ENCODE data around the gene ERP29.
A peak's percentile ranks its signal among the peaks of the same experiment; 100 is the strongest.
"Not testable (repeated sequence)": the region's sequence is repeated elsewhere in the genome, so short reads cannot be mapped to it uniquely, and the experiment has no call there.

The ERP29 gene

DNA sequence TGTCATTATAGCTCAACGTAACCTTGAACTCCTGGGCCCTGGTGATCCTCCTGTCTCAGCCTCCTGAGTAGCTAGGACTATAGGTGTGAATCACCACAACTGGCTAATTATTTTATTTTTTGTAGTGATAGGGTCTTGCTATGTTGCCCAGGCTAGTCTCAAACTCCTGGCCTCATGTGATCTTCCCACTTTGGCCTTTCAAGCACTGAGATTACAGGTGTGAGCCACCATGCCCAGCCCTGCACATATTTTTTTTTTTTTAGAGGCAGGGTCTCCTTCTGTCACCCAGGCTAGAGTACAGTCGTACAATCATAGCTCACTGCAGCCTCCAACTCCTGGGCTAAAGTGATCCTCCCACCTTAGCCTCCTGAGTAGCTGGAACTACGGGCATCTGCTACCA is 9.2 kb upstream of the ERP29 start:
- DNase-seq, result no peak

DNA sequence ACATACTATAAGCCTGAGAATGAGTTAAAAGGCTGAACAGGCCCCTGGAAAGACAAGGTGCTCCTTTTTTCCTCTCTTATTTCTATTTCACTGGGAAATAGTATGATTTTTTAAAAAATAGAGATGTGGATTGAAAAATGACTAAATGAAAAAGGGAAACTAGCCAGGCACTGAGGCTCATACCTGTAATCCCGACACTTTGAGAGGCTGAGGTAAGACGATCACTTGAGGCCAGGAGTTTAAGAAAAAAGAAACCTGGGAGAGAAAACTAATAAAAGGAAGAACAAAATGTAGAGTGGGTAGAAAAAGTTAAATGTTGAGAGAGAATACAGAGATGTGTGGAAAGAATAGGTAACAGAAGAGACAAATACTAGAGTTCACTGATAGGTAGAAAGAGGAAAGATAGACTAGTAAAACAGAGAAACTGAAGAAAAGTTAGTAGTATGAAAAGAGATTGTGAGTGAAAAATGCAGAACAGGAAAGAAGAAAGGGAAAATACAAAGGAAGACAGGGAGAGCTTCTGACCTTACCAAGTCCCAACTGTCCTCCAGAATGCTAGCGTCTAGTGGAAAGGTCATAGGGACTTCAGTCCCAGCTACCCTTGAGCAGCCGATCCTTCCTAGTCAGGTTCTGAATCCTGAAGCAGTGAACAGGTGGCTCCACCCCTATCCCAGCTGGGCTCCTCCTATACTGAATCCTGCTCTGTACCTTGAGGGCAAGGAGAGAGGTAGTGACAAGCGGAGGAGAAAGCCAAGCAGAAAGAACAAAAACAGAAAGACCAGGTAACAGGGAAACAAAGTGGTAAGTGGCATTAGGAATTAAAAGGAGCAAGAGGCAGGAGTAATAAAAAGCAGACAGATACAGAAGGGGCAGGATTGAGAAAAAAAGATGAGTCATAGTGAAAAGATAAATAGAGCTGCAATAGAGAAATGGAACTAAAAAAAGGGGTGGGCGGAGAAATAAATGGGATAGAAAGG is 7.5 kb upstream of the ERP29 start:
- no peak for DNase-seq

DNA sequence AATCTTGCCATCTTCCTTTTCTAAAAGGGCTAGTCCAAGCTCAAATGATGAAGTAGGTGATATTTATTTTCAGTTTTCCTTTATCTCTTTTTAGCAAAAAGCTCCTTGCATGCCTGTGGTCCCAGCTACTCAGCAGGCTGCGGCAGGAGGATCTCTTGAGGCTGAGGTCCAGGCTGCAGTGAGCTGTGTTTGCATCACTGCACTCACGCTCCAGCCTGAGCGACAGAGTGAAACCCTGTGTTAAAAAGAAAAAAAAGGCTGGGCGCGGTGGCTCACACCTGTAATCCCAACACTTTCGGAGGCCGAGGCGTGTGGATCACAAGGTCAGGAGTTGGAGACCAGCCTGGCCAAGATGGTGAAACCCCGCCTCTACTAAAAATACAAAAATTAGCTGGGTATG is 5.3 kb upstream of the ERP29 start:
- DNase-seq, result no peak

DNA sequence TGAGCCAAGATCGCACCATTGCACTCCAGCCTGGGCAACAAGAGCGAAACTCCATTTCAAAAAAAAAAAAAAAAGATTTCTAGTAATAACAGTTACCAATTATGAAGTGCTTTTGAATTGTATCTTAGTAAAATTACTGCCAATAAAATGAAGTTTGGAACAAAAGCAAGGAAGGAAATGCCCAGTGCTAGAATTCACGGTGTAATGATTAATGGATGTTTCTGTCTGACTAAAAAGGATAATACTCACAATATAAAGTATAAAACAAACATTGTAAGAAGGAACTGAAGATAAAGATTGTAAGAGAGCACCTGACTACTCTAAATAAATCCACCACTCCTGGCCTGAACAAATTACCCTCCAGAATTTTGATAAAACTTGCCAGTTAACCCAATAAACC is 4.3 kb upstream of the ERP29 start:
- DNase-seq, result no peak

DNA sequence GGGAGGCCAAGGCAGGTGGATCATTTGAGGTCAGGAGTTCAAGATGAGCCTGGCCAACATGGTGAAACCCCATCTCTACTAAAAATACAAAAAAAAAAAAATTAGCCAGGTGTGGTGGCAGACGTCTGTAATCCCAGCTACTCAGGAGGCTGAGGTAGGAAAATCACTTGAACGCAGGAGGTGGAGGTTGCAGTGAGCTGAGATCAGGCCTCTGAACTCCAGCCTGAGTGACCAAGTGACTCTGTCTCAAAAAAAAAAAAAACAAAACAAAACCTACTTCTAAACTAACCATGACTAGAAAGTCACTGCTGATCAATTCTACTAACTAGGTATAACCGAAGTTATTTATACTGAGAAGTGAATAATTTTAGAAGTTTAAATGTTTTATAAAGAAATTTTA is 3.6 kb upstream of the ERP29 start:
- not testable (repeated sequence) for DNase-seq

DNA sequence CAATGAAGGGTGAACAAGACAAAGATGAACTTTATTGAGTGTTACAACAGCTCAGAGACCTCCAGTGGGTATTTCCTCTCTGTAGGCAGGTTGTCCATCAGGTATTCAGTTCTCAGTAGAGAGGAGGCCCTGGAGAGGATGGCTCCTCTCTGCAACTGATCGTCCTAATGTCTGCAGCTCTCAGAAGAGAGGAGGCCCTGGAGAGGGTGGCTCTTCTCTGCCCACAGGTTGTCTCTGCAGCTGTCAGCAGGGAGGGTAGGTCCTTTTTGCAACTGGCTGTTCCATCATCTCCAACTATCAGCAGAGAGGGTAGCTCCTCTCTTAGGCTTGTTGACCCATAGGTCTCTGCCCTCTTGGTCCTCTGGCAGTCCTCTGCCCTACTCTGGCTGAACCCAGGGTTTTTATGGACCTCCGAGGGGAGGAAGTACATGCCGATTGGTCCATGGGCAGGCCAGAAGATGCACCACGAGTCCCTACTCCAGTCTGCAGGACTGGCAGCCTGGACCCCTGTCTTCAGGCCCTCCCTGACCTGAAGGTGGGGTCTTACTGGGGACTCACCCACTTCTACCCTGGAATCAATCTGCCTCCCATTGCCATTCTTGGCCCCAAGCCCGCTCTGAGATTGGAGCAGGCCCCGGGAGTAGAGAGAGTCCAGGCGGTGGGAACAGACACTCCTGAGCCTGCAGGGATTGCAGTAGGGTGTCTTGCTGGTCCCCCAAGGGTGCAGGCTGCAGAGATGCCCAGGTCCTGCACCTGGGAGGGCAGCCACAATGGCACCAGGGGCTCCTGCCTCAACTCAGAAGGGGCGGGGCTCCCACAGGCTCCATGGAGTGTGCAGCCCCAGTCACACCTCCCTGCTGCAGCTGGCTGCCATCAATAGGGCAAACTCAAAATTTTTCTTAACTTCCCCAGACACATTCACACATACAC is 2.5 kb upstream of the ERP29 start:
- DNase-seq, result no peak

DNA sequence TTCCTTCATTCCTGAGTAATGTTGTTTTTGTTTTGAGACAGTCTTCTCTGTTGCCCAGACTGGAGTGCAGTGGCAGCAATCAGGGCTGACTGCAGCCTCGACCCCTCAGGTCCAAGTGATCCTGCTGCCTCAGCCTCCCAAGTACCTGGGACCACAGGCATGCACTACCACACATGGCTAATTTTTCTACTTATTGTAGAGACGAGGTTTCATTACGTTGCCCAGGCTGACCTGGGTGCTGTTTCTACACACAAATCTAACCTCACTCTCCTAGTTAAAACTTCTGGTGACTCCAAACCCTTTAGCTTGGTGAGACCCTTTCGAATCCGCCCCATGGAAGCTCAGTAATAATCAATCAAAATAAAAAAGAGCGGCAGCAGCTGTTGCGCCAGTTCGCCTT is 1.5 kb upstream of the ERP29 start:
- DNase-seq, result no peak

DNA sequence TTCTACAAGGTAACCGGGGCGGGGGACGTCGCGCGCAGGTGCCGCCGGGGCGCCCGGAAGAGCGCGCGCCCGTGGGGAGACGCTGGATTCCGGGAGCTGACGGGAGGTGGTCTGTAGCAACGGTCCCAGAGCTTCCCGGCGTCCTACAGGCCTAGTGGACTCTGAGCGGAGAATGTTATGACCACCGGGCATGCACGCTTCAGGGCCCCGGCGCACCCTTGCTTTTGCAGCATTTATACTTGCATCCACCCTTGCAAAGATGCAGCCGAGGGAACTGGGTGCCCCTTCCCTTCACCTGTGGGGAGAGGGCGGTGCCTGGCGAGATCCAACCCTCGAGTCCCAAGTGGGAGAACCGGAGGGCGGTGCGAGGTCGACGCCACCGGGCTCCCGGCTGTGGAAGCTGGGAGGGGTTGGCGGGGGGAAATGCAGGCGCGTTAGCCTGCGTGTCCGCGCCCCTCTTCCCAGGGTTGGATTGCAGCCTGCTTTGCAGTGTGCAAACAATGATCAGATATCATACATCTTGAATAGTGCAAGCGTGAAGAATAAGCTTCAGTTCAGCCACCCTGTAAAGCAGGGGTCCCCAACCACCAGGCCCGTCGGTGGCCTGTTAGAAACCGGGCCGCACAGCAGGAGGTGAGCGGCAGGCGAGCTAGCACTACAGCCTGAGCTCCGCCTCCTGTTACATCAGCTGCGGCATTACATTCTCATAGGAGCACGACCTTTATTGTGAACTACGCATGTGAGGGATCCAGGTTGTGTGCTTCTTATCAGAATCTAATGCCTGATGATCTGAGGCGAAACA is 576 bp downstream of the ERP29 start:
- peak; percentile 78 for DNase-seq

DNA sequence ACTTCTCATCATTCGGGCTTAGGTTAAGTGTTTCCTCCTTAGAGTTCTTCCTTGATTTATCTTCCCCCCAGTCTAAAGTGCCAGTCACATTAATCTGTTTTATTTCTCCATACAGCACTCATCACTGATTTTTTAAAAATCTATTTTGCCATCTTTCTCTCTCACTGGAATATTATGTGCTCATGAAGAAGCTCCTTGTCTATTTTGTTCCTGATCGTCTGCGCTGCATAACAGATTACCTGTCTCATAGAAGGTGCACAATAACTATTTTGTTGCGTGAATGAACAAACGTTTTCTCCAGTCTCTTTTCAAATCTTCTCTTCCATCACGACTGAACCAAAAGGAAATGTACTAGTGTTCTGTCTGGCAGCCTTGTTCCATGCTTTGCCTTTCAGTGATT is 2.7 kb downstream of the ERP29 start:
- no peak for DNase-seq

DNA sequence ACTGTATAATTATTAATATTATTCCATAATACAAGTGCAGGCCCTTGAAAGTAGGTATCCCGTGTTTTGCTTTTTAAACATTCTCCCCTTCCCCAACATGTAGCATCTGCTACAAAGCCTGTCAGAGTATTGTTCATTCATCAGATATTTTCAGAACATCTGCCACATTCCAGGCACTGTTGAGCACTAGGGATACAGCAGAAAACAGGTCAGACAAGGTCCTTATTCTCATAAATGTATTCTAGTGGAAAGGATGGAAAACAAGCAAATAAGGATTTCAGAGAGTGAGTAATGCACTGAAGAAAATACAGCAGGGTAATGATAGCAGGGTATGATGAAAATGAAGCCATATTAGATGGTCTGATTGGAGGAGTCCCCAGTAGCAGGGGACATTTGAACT is 3.8 kb downstream of the ERP29 start:
- DNase-seq, result no peak

DNA sequence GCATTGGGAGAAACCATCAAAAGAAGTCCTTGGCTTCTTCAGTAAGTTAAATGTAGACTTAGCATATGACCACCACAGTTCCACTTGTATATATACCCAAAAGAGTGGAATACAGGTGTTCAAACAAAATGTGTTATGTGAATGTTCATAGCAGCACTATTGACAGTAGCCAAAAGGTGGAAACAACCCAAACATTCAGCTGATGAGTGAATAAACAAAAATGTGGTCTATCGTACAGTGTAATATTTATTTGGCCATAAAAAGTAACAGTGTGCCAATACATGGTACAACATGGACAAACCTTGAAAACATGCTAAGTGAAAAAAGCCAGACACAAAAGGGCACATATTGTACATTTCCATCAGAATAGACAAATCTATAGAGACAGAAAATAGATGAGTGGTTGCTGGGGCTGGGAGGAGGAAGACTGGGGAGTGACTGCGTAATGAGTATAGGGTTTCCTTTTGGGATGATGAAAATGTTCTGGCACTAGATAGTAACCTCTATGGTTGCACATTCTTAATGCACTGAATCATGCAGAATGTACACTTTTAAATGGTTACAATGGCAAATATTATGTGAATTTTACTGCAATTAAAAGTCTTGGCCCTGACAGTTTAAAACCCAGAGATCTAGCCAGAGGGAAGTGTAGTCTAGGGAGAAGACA is 5.5 kb downstream of the ERP29 start:
- DNase-seq, result no peak

DNA sequence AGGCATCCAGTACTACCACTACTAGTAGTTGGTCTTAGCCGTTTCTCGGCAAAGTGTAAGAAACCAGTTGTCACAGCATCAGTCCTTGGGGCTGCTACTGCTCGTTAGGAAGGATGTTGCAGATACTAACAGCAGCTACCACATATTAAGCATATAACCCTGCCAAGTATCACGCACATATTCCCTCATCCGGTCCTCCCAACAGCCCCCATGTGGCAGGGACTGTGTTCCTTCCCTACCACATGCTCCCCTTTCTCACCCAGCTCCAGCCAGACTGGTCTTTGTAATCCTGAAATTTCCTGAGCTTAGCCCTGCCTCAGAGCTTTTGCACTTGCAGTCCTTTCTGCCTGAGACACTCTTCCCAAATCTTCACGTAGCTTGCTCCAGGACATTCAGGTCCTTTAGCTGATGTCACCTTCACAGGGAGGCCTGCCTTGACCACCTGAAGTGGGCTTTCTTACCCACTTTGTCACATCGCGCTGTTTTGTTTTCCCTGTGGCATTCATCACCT is 7.8 kb downstream of the ERP29 start:
- no peak for DNase-seq

DNA sequence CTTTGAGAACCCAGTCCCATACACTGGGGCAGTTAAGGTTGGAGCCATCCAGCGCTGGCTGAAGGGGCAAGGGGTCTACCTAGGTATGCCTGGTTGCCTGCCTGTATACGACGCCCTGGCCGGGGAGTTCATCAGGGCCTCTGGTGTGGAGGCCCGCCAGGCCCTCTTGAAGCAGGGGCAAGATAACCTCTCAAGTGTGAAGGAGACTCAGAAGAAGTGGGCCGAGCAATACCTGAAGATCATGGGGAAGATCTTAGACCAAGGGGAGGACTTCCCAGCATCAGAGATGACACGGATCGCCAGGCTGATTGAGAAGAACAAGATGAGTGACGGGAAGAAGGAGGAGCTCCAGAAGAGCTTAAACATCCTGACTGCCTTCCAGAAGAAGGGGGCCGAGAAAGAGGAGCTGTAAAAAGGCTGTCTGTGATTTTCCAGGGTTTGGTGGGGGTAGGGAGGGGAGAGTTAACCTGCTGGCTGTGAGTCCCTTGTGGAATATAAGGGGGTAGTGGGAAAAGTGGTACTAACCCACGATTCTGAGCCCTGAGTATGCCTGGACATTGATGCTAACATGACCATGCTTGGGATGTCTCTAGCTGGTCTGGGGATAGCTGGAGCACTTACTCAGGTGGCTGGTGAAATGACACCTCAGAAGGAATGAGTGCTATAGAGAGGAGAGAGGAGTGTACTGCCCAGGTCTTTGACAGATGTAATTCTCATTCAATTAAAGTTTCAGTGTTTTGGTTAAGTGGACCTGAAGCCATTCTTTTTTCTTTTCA is 9.2 kb downstream of the ERP29 start:
- DNase-seq, result no peak

DNA sequence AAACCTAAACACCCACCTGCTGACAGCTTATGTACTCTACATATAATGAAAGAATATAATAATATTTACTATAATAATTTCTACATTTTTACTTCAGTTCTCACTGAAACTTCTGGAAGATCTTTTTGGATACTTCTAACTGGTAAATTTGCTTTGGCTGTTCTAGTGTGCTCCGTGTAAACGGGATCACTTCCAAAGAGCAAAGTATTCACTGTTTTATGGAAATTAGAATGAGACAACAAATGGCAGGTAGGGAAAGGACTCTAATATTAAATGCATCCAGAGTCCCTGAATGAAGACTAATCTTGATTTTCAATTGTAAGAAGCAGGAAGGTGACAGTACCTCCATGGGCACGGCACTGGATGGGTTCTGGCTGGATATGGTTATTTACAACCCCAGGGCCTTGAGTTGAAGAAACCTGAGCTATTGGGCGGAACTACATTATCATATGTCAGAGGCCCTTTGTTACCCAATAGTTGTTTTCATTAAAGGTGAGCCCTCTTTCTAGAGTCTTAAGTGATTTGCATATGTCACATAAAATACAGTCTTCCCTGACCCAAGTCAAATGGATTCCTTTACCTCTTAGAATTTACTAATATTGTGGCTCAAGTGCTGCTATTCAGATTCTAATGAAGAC is 10.7 kb downstream of the ERP29 start:
- no peak for DNase-seq

DNA sequence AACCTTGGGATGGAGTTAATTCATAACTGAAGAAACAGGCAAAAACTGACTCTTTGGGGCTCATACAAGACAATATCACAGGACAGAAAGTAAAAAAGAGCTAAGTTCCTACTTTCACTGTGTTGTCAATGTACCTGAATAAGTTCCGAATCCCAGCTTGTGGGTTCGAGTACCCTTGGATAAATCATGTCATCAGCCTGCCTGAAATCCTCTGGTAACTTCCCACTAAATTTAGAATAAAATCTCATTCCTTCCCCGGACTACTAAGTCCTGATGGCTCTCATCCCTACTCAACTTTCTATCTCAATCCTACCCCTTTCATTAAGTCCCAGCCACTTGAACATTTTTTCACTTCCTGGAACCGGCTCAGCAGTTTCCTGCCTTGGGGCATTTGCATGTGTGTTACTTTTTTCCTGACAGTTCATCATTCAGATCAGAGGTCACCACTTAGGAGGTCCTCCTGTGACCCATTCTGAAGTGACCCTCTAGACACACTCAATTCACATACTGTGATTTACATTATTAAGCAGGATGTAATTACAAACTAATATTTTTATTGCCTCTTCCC is 12.7 kb downstream of the ERP29 start:
- DNase-seq, result no peak

DNA sequence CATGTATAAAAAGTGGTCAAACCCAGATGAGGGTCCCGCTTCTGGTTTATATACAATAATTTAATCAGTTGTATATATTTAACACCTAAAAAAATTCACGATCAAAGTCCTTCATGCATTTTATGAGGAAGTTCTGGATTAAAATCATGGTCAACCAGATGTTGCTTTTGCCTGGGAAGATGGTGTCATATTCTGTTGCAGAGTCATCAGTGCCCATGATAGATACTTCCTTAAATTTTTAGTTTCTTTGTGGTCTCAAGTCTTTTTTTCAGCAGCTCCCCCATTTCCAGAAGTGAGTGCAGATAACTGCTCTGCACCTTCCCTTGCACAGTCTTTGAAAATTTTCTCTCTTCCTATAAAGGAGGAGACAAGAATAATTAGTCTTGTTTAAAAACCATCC is 16.1 kb downstream of the ERP29 start:
- DNase-seq, result no peak

DNA sequence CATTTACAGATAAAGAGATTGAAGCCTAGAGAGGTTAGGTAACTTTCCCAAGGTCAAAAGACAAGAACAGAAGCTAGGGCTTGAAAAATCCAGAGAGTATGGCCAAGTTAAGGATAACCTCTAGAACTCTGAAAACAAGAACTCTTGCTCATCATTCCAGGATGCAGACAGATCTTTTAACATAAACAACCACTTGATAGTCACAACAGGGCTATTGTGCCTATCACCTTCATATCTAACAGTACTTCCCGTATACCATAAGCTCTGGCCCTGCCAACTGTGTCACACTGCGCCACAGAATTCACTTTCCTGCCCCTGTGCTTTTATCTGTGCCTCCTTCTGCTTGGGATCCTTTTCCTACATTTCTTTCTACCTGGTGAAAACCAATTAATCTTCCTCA is 18.2 kb downstream of the ERP29 start:
- DNase-seq, result no peak

DNA sequence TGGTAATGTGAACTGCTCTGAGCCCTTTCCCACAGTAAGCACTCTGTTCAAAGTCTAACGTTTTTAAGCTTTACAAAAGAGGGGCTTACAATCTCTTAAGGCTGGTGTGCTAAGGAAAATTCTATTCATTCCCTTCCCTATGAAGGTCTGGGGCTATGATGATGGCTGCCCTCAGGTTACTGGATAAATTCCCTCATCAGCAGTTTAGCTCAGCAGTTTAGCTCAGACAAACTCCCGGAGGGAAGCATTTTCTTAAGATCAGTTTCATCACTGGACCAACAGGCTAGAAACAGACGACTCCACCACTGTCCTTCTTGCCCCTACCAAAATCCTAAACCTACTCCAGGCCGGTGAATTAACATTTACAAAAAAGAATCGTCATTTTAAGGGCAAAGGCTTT is 19.1 kb downstream of the ERP29 start:
- DNase-seq, result no peak

DNA sequence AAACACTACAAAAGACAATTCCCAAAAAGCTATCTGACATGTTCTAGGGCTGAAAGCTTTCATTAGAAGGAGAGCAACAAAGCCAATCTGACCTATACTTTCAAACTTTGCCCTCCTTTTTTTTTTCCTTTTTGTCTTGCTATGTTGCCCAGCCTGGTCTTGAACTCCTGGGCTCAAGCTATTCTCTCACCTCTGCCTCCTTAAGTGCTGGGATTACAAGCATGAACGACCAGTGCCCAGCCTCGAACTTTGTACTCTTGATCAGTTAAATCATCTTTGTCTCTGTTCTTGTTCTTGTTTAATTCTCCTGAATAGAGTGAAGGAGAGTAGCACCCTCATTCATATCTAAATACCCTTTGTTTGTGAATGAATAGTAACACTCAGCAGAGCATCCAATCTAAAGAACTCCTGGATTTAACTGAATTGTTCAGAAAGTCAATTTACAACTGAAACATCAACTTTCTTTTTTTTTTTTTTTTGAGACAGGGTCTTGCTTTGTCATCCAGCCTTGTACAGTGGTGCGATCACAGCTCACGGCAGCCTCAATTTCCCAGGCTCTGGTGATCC is 22.1 kb downstream of the ERP29 start:
- no peak for DNase-seq

DNA sequence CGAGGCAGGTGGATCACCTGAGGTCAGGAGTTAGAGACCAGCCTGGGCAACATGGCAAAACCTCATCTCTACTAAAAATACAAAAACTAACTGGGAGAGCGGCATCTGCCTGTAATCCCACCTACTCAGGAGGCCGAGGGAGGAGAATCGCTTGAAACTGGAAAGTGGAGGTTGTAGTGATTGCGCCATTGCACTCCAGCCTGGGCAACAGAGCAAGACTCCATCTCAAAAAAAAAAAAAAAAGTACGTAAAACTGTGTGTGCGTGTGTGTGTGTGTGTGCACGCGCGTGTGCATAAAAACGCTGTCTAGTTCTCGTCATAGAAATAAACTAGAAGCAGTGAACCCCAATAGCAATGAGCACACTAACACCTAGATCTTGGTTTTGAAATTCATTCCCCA is 23.4 kb downstream of the ERP29 start:
- DNase-seq, result not testable (repeated sequence)
